ENCODE results near the gene DYNLRB2. TPM values are rescaled to one million over a fixed set of nuclear protein-coding genes. Genes with fewer than 3 reads are reported as not detected.

The DYNLRB2 gene
- total and polyA plus RNA-seq, 10 of the 15 experiments (the other 5 are each of a cell fraction or from before 2014, with no cell fraction given): 0.21 to 1.2 (median 0.40) TPM; not detected in 5

DNA sequence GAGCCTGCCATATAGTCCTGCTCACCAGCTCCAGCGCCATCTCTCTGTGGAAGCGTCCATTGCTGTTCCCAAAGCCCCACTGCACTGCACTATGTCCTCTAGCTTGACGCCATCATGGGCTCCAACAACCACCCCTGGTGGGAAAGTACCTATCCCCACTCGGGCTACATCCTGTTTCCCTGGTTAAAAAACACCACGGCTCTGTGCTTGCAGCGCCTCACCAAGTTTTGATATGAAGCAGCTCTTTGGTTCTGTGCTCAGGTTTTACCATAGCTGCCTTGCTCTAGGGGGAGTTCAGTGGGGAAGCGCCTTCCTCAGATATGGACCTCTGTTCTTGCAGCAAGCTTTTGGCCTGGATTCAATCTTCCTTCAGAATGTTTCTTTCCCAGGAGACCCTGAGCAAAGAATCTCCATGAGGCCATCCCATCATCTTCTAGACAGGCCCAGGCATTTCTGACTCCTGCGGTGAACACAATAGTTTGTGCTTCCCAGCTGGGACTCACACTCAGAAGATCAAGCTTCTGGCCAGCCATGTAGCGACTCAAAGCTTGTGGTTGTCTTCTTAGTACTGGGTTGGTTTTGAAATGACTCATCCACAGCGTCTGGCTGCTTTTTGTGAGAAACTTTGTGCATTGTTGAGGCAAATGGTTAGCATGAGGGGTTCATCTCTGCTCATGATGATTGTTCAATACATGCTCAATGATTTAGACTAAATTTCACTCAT lies 39.5 kb downstream of the DYNLRB2 start (continued):
- no peak for TF ChIP-seq KDM1A (IDR thresholded peaks at IDR 0.05; ENCODE audit: borderline replicate concordance)
- no peak for TF ChIP-seq MEF2B (IDR thresholded peaks at IDR 0.05; ENCODE audit: partially characterized antibody, poor library complexity, severe bottlenecking)
- TF ChIP-seq, protein P1, sequence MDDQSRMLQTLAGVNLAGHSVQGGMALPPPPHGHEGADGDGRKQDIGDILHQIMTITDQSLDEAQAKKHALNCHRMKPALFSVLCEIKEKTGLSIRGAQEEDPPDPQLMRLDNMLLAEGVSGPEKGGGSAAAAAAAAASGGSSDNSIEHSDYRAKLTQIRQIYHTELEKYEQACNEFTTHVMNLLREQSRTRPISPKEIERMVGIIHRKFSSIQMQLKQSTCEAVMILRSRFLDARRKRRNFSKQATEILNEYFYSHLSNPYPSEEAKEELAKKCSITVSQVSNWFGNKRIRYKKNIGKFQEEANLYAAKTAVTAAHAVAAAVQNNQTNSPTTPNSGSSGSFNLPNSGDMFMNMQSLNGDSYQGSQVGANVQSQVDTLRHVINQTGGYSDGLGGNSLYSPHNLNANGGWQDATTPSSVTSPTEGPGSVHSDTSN (IDR thresholded peaks at IDR 0.05; ENCODE audit: insufficient replicate concordance, low read depth, low read length): no peak
- TF ChIP-seq SUZ12 (IDR thresholded peaks at IDR 0.05; ENCODE audit: unreplicated experiment): no peak
- peak; percentile 70 for TF ChIP-seq BCL11A (IDR thresholded peaks at IDR 0.05; ENCODE audit: low read depth, low read length)
- 0 out of 4 replicates have a peak, but pooled peaks of 1 of the 2 experiments have one; percentile 34 for TF ChIP-seq SRF (IDR thresholded peaks at IDR 0.05; ENCODE audit: low read depth in 2 of 2, low read length in 2 of 2)
- TF ChIP-seq RAD21 (IDR thresholded peaks at IDR 0.05; ENCODE audit: insufficient read depth, low read depth, low read length): peak; percentile 27
- no peak for TF ChIP-seq EZH2 (IDR thresholded peaks at IDR 0.05; ENCODE audit: borderline replicate concordance, control insufficient read depth, low read depth, low read length)
- TF ChIP-seq BRCA1 (IDR thresholded peaks at IDR 0.05; ENCODE audit: low read depth, low read length): no peak
- no peak for TF ChIP-seq SUPT20H (IDR thresholded peaks at IDR 0.05; ENCODE audit: borderline replicate concordance, control insufficient read depth, low read depth, low read length)
- peak; percentile 75; the same call in 1 of the 2 replicates for TF ChIP-seq TAF1 (IDR thresholded peaks at IDR 0.05; ENCODE audit: borderline replicate concordance, low read depth, low read length)
- no peak for TF ChIP-seq IKZF1 (conservative IDR thresholded peaks at IDR 0.05)
- TF ChIP-seq, protein P2, sequence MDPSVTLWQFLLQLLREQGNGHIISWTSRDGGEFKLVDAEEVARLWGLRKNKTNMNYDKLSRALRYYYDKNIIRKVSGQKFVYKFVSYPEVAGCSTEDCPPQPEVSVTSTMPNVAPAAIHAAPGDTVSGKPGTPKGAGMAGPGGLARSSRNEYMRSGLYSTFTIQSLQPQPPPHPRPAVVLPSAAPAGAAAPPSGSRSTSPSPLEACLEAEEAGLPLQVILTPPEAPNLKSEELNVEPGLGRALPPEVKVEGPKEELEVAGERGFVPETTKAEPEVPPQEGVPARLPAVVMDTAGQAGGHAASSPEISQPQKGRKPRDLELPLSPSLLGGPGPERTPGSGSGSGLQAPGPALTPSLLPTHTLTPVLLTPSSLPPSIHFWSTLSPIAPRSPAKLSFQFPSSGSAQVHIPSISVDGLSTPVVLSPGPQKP (IDR thresholded peaks at IDR 0.05; ENCODE audit: low read depth, low read length): no peak
- no peak for TF ChIP-seq NBN (IDR thresholded peaks at IDR 0.05)
- no peak for TF ChIP-seq HDAC2 (IDR thresholded peaks at IDR 0.05)
- no peak for TF ChIP-seq LARP7 (IDR thresholded peaks at IDR 0.05)
- 0 out of 4 replicates have a peak, but pooled peaks of 1 of the 2 experiments have one; percentile 46 for TF ChIP-seq BHLHE40 (IDR thresholded peaks at IDR 0.05; ENCODE audit: borderline replicate concordance in 1 of 2, low read depth in 2 of 2, low read length in 1 of 2)
- TF ChIP-seq RBBP5 (conservative IDR thresholded peaks at IDR 0.05): no peak
- peak; percentile 66; the same call in 1 of the 2 replicates for TF ChIP-seq TBL1XR1 (IDR thresholded peaks at IDR 0.05; ENCODE audit: low read depth, low read length)
- TF ChIP-seq CHD4 (IDR thresholded peaks at IDR 0.05): no peak
- TF ChIP-seq, protein P3, sequence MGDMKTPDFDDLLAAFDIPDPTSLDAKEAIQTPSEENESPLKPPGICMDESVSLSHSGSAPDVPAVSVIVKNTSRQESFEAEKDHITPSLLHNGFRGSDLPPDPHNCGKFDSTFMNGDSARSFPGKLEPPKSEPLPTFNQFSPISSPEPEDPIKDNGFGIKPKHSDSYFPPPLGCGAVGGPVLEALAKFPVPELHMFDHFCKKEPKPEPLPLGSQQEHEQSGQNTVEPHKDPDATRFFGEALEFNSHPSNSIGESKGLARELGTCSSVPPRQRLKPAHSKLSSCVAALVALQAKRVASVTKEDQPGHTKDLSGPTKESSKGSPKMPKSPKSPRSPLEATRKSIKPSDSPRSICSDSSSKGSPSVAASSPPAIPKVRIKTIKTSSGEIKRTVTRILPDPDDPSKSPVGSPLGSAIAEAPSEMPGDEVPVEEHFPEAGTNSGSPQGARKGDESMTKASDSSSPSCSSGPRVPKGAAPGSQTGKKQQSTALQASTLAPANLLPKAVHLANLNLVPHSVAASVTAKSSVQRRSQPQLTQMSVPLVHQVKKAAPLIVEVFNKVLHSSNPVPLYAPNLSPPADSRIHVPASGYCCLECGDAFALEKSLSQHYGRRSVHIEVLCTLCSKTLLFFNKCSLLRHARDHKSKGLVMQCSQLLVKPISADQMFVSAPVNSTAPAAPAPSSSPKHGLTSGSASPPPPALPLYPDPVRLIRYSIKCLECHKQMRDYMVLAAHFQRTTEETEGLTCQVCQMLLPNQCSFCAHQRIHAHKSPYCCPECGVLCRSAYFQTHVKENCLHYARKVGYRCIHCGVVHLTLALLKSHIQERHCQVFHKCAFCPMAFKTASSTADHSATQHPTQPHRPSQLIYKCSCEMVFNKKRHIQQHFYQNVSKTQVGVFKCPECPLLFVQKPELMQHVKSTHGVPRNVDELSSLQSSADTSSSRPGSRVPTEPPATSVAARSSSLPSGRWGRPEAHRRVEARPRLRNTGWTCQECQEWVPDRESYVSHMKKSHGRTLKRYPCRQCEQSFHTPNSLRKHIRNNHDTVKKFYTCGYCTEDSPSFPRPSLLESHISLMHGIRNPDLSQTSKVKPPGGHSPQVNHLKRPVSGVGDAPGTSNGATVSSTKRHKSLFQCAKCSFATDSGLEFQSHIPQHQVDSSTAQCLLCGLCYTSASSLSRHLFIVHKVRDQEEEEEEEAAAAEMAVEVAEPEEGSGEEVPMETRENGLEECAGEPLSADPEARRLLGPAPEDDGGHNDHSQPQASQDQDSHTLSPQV (IDR thresholded peaks at IDR 0.05): no peak
- peak; percentile 85; the same call in 1 of the 2 replicates for TF ChIP-seq PAX5 (IDR thresholded peaks at IDR 0.05; ENCODE audit: borderline replicate concordance, low read depth, low read length)
- no peak for TF ChIP-seq YBX1 (IDR thresholded peaks at IDR 0.05)
- TF ChIP-seq MTA3 (IDR thresholded peaks at IDR 0.05; ENCODE audit: borderline replicate concordance, low read length): peak; percentile 86; the same call in 1 of the 2 replicates
